Gastroesophageal sphincter (tissue), 3 donors: ENCODE results near the gene KRT222.

ENCODE experiments used
- EP300 ChIP-seq: sonication (generic); formaldehyde crosslinking; IDR thresholded peaks from one replicate; pipeline ENCODE4 v1.6.1; 2017; ENCODE audit warnings: antibody characterized with exemption, mild to moderate bottlenecking
- POLR2A ChIP-seq, 2 donors: fragments of 450-650 bp; IDR thresholded peaks; one replicate each; pipeline ENCODE4 v1.6.1; 2017; ENCODE audit warnings: antibody characterized with exemption in 2 of 2, mild to moderate bottlenecking in 2 of 2, moderate library complexity in 1 of 2
- POLR2AphosphoS5 ChIP-seq: sonication (generic); formaldehyde crosslinking; IDR thresholded peaks from one replicate; pipeline ENCODE4 v1.6.1; 2017; ENCODE audit warnings: antibody characterized with exemption
- TF ChIP-seq, protein P1 (sequence below), 4 experiments: fragments of 200-600 bp in 2 of 4; fragments of 450-650 bp in 2 of 4; sonication (generic) in 1 of 4; IDR thresholded peaks; one replicate each; pipeline ENCODE4 v1.5.1; 2017 to 2019; ENCODE audit warnings: antibody characterized with exemption in 4 of 4, mild to moderate bottlenecking in 2 of 4, moderate library complexity in 2 of 4

DNA sequence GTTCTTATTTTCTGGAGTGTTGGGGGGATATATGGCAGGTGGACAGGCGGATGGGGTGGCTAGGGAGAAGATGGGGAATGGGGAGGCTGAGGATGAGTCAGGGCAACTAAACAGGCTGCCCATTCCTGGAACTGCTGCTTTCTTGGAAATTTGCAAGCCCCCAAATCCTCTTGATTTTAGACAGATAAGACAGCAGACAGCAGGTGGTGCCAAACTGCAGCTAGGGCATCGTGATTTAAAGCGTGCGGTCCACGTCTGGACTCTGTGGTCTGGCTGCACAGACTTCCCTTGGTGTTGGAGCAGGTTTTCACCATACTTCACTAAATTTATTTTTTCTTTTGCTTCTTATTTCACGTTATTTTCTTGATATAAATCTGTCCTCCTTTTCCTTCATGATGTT, 49.5 kb upstream of the KRT222 start:
- TF ChIP-seq EP300 = no peak
- TF ChIP-seq, protein P1, sequence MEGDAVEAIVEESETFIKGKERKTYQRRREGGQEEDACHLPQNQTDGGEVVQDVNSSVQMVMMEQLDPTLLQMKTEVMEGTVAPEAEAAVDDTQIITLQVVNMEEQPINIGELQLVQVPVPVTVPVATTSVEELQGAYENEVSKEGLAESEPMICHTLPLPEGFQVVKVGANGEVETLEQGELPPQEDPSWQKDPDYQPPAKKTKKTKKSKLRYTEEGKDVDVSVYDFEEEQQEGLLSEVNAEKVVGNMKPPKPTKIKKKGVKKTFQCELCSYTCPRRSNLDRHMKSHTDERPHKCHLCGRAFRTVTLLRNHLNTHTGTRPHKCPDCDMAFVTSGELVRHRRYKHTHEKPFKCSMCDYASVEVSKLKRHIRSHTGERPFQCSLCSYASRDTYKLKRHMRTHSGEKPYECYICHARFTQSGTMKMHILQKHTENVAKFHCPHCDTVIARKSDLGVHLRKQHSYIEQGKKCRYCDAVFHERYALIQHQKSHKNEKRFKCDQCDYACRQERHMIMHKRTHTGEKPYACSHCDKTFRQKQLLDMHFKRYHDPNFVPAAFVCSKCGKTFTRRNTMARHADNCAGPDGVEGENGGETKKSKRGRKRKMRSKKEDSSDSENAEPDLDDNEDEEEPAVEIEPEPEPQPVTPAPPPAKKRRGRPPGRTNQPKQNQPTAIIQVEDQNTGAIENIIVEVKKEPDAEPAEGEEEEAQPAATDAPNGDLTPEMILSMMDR (IDR thresholded peaks at IDR 0.05) = no peak
- TF ChIP-seq POLR2A (IDR thresholded peaks at IDR 0.05) = no peak
- no peak for TF ChIP-seq POLR2AphosphoS5
